ENCODE measurements around the gene EXOC2.

The EXOC2 gene

GRCh38 chr6:467671-468082 lies 225.3 kb downstream of the EXOC2 start:
- TF ChIP-seq POLR2AphosphoS5 (IDR thresholded peaks at IDR 0.05; ENCODE audit: low read depth, low read length) = no peak
- no peak for TF ChIP-seq FOXP2 (optimal IDR thresholded peaks at IDR 0.05; ENCODE audit: borderline replicate concordance, extremely low read depth, extremely low read length, insufficient read depth)
- no peak for TF ChIP-seq TAF1 (IDR thresholded peaks at IDR 0.05; ENCODE audit: borderline replicate concordance, insufficient read depth, low read length)
- no peak for TF ChIP-seq REST (IDR thresholded peaks at IDR 0.05; ENCODE audit: insufficient read depth in 1 of 2, low read depth in 2 of 2, low read length in 2 of 2)
- TF ChIP-seq SIN3A (IDR thresholded peaks at IDR 0.05; ENCODE audit: borderline replicate concordance, insufficient read depth, low read length) = no peak

- TF ChIP-seq POLR2AphosphoS5 (IDR thresholded peaks at IDR 0.05; ENCODE audit: low read depth, low read length) = no peak
- TF ChIP-seq SIN3A (IDR thresholded peaks at IDR 0.05; ENCODE audit: borderline replicate concordance, insufficient read depth, low read length) = no peak
- TF ChIP-seq FOXP2 (optimal IDR thresholded peaks at IDR 0.05; ENCODE audit: borderline replicate concordance, extremely low read depth, extremely low read length, insufficient read depth) = no peak
- TF ChIP-seq REST (IDR thresholded peaks at IDR 0.05; ENCODE audit: insufficient read depth in 1 of 2, low read depth in 2 of 2, low read length in 2 of 2) = no peak
- no peak for TF ChIP-seq TAF1 (IDR thresholded peaks at IDR 0.05; ENCODE audit: borderline replicate concordance, insufficient read depth, low read length)
Measured at GRCh38 chr6:467111-467510, 225.8 kb downstream of the EXOC2 start.

- TF ChIP-seq POLR2AphosphoS5 (IDR thresholded peaks at IDR 0.05; ENCODE audit: low read depth, low read length) (no peak), TAF1 (IDR thresholded peaks at IDR 0.05; ENCODE audit: borderline replicate concordance, insufficient read depth, low read length) (no peak), FOXP2 (optimal IDR thresholded peaks at IDR 0.05; ENCODE audit: borderline replicate concordance, extremely low read depth, extremely low read length, insufficient read depth) (no peak), REST (IDR thresholded peaks at IDR 0.05; ENCODE audit: insufficient read depth in 1 of 2, low read depth in 2 of 2, low read length in 2 of 2) (no peak), SIN3A (IDR thresholded peaks at IDR 0.05; ENCODE audit: borderline replicate concordance, insufficient read depth, low read length) (no peak)
Measured at GRCh38 chr6:466564-466963, 226.4 kb downstream of the EXOC2 start.

- TF ChIP-seq TAF1 (IDR thresholded peaks at IDR 0.05; ENCODE audit: borderline replicate concordance, insufficient read depth, low read length) = no peak
Measured at GRCh38 chr6:465531-466348, 227.2 kb downstream of the EXOC2 start.

GRCh38 chr6:456887-457286 lies 236.1 kb downstream of the EXOC2 start:
- TF ChIP-seq POLR2AphosphoS5 (IDR thresholded peaks at IDR 0.05; ENCODE audit: low read depth, low read length) = no peak
- no peak for TF ChIP-seq SIN3A (IDR thresholded peaks at IDR 0.05; ENCODE audit: borderline replicate concordance, insufficient read depth, low read length)
- TF ChIP-seq REST (IDR thresholded peaks at IDR 0.05; ENCODE audit: insufficient read depth in 1 of 2, low read depth in 2 of 2, low read length in 2 of 2) = no peak
- no peak for TF ChIP-seq TAF1 (IDR thresholded peaks at IDR 0.05; ENCODE audit: borderline replicate concordance, insufficient read depth, low read length)
- no peak for TF ChIP-seq FOXP2 (optimal IDR thresholded peaks at IDR 0.05; ENCODE audit: borderline replicate concordance, extremely low read depth, extremely low read length, insufficient read depth)
